ENCODE data around the gene IMMP2L. TPM values are rescaled to one million over a fixed set of nuclear protein-coding genes. Genes with fewer than 3 reads are reported as not detected.

The IMMP2L gene
- total RNA-seq, 1 donor from 2014 or later, result 11.9 TPM

DNA sequence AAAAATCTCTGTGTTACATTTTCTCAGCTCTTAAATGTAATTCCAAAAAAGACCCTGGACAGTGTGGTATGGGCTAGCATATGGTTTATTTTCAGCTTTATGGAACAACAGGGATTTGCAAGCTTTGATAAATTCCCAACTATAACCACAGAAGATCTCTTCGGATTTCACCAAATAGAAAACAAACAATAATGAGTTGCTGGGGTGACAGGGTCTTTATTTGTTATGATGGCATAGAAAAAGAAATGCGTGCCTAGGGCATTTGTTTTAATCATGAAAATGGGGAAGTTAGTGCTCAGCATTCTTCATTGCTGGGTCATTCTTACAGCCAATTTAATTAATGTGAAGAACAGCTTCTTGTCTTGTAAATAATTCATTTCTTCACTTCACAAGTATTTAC lies 332.4 kb downstream of the IMMP2L start:
- no peaks in the 10 kb centered on the region for H3K27me3 Mint-ChIP-seq (ENCODE audit: low read depth)
- H3K27ac Mint-ChIP-seq (ENCODE audit: unreplicated experiment), result no peak overlapping the region
- no peaks in the 10 kb centered on the region for H3K9me3 Mint-ChIP-seq
- TF ChIP-seq, protein P1, sequence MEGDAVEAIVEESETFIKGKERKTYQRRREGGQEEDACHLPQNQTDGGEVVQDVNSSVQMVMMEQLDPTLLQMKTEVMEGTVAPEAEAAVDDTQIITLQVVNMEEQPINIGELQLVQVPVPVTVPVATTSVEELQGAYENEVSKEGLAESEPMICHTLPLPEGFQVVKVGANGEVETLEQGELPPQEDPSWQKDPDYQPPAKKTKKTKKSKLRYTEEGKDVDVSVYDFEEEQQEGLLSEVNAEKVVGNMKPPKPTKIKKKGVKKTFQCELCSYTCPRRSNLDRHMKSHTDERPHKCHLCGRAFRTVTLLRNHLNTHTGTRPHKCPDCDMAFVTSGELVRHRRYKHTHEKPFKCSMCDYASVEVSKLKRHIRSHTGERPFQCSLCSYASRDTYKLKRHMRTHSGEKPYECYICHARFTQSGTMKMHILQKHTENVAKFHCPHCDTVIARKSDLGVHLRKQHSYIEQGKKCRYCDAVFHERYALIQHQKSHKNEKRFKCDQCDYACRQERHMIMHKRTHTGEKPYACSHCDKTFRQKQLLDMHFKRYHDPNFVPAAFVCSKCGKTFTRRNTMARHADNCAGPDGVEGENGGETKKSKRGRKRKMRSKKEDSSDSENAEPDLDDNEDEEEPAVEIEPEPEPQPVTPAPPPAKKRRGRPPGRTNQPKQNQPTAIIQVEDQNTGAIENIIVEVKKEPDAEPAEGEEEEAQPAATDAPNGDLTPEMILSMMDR (conservative IDR thresholded peaks at IDR 0.05), result no peak
- H3K36me3 Mint-ChIP-seq (ENCODE audit: low read depth), result no peaks in the 10 kb centered on the region
- no peaks in the 10 kb centered on the region for H3K4me1 Mint-ChIP-seq
- DNase-seq (ENCODE audit: low read depth, low spot score), result no peak
- H3K4me3 Mint-ChIP-seq, result no peak overlapping the region

DNA sequence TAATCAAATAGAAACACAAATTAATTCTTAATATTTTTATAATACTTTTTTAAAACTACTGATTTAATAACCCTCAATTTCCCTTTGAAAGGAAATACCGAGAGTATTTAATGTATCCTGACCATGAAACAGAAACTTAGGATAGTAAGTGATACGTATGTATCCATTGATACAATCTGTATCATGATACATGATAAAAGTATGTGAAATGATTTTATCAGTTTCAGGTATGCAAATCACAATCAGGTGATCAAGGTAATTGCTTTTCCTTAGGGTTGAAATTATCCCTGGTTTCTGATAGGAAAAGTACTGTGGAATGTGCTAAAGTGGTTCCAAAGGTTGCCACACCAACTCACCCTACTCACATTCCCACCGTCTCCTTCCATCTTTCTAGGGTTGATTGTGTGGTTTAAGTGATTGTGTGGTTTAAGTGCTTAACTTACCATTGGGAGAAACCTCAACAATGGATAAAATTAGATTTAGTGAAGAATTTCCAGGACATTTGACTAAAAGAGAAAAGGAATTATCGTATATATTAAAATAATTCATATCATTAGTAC lies 333.0 kb downstream of the IMMP2L start:
- H3K27ac Mint-ChIP-seq (ENCODE audit: unreplicated experiment), result no peak overlapping the region
- H3K4me3 Mint-ChIP-seq, result no peak overlapping the region
- H3K36me3 Mint-ChIP-seq (ENCODE audit: low read depth), result no peaks in the 10 kb centered on the region
- H3K4me1 Mint-ChIP-seq, result no peaks in the 10 kb centered on the region
- H3K27me3 Mint-ChIP-seq (ENCODE audit: low read depth), result no peaks in the 10 kb centered on the region
- DNase-seq (ENCODE audit: low read depth, low spot score), result no peak
- H3K9me3 Mint-ChIP-seq, result no peaks in the 10 kb centered on the region
- TF ChIP-seq, protein P1 (conservative IDR thresholded peaks at IDR 0.05), result no peak

DNA sequence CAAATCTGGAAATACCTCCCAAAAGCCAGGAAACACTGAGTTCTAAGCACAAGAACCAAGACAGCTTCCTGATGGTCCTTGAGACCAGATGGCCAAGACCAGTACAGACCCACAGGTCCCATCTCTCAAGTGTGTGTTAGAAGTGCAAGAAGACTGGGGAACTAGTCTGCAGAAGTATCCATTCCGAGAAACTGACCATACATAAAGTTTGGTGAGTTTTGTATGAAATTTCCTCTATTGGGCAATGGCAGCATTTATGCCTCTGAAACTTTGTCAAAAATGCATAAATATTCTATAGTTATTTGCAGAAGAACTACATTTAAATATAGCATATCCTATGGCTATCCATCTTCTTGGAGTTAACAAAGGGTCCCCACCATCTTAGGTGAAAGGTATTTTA lies 333.9 kb downstream of the IMMP2L start:
- H3K36me3 Mint-ChIP-seq (ENCODE audit: low read depth), result no peaks in the 10 kb centered on the region
- no peaks in the 10 kb centered on the region for H3K9me3 Mint-ChIP-seq
- no peaks in the 10 kb centered on the region for H3K4me1 Mint-ChIP-seq
- H3K4me3 Mint-ChIP-seq, result no peak overlapping the region
- H3K27me3 Mint-ChIP-seq (ENCODE audit: low read depth), result no peaks in the 10 kb centered on the region
- TF ChIP-seq, protein P1 (conservative IDR thresholded peaks at IDR 0.05), result no peak
- no peak for DNase-seq (ENCODE audit: low read depth, low spot score)
- H3K27ac Mint-ChIP-seq (ENCODE audit: unreplicated experiment), result no peak overlapping the region

DNA sequence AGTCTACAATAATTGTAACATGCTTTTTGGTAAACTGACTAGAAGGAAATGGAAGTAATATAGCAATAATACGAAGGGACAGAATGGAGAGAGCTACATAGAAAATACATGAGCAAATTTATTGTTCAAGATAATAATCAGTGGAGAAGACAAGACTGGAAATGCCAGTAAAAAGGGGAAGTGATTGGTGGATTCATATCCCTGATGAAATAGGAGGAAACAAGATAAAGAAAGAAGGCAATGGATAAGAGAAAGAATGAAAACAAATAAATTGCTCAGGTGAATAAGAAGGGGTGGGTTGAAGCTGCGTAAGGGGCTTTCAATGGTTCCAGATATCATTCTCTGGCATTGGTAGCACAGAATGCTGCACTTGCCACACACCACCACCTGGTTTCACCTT lies 335.5 kb downstream of the IMMP2L start:
- Mint-ChIP-seq H3K27me3 (ENCODE audit: low read depth) (no peaks in the 10 kb centered on the region), H3K36me3 (ENCODE audit: low read depth) (no peaks in the 10 kb centered on the region), H3K27ac (ENCODE audit: unreplicated experiment) (no peak overlapping the region), H3K4me1 (no peaks in the 10 kb centered on the region), H3K9me3 (no peaks in the 10 kb centered on the region), H3K4me3 (no peak overlapping the region)
- DNase-seq (ENCODE audit: low read depth, low spot score), result no peak
- TF ChIP-seq, protein P1 (conservative IDR thresholded peaks at IDR 0.05), result no peak

DNA sequence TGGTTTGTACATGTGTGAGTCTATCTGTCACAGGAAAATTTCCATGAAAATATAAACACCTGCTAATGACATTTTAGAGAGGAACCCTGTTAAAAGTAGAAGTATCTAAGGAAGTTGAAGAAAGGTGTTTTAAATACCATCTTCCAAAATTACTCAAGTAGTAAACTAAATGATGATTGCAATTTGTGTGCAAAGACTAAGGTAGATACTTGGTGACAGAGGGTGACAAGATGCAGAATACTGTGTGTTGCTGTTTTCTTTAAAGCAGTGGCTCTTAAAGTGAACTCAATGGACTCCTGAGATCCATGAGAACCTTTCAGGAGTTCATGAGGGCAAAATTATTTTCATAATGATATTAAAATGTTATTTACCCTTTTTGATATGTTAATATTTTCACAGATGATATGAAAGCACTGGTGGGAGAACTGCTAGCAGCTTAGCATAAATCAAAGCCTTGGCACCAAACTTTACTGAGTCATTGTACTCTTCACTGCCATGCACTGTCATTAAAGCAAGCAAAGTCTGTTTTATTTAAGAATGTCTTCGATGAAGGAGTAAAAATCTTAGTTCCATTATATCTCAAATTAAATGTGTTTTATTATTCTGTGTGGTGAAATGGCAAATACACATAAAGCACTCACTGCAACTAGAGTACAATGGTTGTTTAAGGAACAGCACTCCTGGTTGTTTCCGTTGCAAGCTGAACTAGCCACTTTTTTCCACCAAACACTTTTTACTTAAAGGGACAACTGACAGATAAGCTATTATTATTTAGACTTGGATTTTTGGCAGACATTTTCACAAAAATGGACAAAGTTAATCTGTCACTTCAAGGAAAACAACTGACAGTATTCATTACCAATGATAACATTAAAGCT lies 337.7 kb downstream of the IMMP2L start:
- no peaks in the 10 kb centered on the region for H3K9me3 Mint-ChIP-seq
- TF ChIP-seq, protein P1 (conservative IDR thresholded peaks at IDR 0.05), result no peak
- no peaks in the 10 kb centered on the region for H3K27me3 Mint-ChIP-seq (ENCODE audit: low read depth)
- no peak overlapping the region for H3K27ac Mint-ChIP-seq (ENCODE audit: unreplicated experiment)
- H3K4me1 Mint-ChIP-seq, result no peaks in the 10 kb centered on the region
- H3K4me3 Mint-ChIP-seq, result no peak overlapping the region
- DNase-seq (ENCODE audit: low read depth, low spot score), result no peak
- H3K36me3 Mint-ChIP-seq (ENCODE audit: low read depth), result no peaks in the 10 kb centered on the region
